Right cardiac atrium (tissue), 5 donors: ENCODE data around the gene MTRF1. TPM values are rescaled to one million over a fixed set of nuclear protein-coding genes. Genes with fewer than 3 reads are reported as not detected.

ENCODE experiments used
- ATAC-seq, 2 donors: fragments of 200-7000 bp; cut with Tn5 transposase; one replicate each; pipeline versions ENCODE4 v1.8.0 to v1.9.1; 2020; ENCODE audit warnings: moderate library complexity in 2 of 2, mild to moderate bottlenecking in 1 of 2
- DNase-seq, 3 donors: peaks; one replicate each; pipeline ENCODE4 v3.0.0-alpha.2; 2020
- H3K27ac ChIP-seq: one replicate; pipeline ENCODE4 v1.5.1; 2013; ENCODE audit warnings: mild to moderate bottlenecking, low read length, control low read depth, moderate library complexity
- H3K27me3 ChIP-seq: one replicate; pipeline ENCODE4 v1.6.1; 2013; ENCODE audit not compliant: control insufficient read depth, insufficient read depth
- H3K4me1 ChIP-seq: one replicate; pipeline ENCODE4 v1.6.1; 2013; ENCODE audit warnings: low read length; ENCODE audit not compliant: control insufficient read depth, insufficient read depth
- H3K4me3 ChIP-seq: one replicate; pipeline ENCODE4 v1.5.1; 2013; ENCODE audit warnings: low read length, control low read depth
- H3K9me3 ChIP-seq: one replicate; pipeline ENCODE4 v1.6.1; 2013; ENCODE audit warnings: low read length; ENCODE audit not compliant: control insufficient read depth
- WGBS: extraction: QIAGEN DNeasy Blood & Tissue Kit; methylation state at CpG from one replicate; pipeline ENCODE4 v1.1.7; 2013; 5-methylcytosine and 5-hydroxymethylcytosine counted together
- intact Hi-C, 4 donors: fragments of 100-400 bp; cut with DNase I; formaldehyde crosslinking; loops; one replicate each; pipeline versions ENCODE4 v1.11.0 to v1.14.0; 2022 to 2023
- polyA plus RNA-seq: library from polyadenylated mRNA; stranded (reverse); fragments of 200-250 nt; gene quantifications from one replicate; pipeline ENCODE4 v1.2.3, GENCODE V29; 2013
- total RNA-seq, 4 donors: library from RNA; stranded (reverse); fragmentation: NEBNext Ultra II Directional; extraction: Animal tissue kit (Norgen Biotek cat#: 25700); gene quantifications; one replicate each; pipeline ENCODE4 v1.2.1, GENCODE V29; 2021
- donor health status: healthy with polysubstance abuse.
- donor health status: DM: no; HTN: yes; CAD: no.
- donor health status: DM: no; HTN: no; CAD: no.
- donor health status: DM: no; HTN: yes; CAD: no; lungs with severe emphysema.
- donor health status: DM: yes; HTN: yes; CAD: no.

The MTRF1 gene
- total and polyA plus RNA-seq, 5 donors: 11.0 to 14.3 (median 12.6) TPM

DNA sequence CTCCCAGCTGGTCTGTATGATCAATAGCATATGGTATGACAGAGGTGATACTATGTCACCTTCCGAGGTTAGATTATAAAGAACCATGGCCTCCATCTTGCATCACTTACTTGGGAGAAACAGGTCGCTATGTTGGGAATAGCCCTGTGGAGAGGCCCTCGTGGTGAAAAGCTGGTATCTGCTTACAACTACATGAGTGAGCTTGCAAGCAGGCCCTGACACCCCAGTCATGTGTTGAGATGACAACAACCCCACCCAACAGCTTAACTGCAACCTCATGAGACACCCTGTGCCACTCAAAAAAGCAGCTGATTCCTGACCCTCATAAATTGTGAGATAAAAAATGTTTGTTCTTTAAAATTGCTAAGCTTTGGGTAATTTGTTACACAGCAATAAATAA lies 18.8 kb downstream of the MTRF1 start:
- H3K4me3 ChIP-seq: no peak overlapping the region
- WGBS: 77% methylated on average over 3 of the region's 3 CpGs
- intact Hi-C loops: no loop called here
- no peaks in the 10 kb centered on the region for H3K9me3 ChIP-seq
- no peak for DNase-seq
- ATAC-seq: peak in 1 of 2 donors; percentile 39
- H3K27me3 ChIP-seq: no peaks in the 10 kb centered on the region
- no peak overlapping the region for H3K27ac ChIP-seq
- H3K4me1 ChIP-seq: peaks cover 3% of the 10 kb centered on the region

DNA sequence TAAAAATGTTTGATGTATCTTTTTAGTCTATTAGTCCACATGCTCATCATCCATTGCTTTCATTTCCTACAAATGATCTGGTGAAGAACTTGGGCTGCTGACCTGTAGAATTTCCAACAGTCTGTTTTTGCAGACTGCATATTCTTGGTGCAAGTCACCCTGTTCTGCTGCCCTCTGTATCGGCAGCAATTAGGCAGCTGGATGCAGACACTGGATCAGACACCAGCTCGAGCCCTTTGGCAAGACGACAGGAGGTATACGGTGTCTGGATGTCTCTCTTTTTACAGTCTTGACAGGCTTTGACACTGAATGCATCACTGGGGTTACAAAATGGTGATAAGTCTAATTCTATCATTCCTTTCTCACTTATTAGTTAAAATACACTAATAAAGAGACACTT lies 21.8 kb downstream of the MTRF1 start:
- intact Hi-C loops: no loop called here
- Histone ChIP-seq H3K4me1 (peaks cover 3% of the 10 kb centered on the region), H3K27ac (no peak overlapping the region), H3K4me3 (no peak overlapping the region), H3K27me3 (no peaks in the 10 kb centered on the region), H3K9me3 (no peaks in the 10 kb centered on the region)
- no peak for DNase-seq
- WGBS: 71% methylated on average over 4 of the region's 4 CpGs
- no peak for ATAC-seq

DNA sequence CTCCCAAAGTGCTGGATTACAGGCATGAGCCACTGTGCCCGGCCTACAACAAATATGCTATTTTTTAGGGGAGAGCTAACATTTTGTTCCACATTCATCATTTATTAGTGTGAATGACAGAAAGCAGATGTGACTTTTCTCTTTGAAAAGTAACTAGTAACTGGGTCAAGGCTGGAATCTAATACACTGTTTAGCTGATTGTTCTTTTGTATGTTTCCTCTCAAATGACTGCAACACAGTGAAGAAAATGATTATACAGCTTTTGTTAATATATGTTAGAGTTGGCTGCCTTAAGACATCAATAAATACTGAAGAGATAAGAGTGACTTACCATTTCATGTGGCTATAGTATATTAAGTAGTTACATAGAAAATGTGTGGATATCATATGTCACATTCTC lies 27.0 kb downstream of the MTRF1 start:
- no peaks in the 10 kb centered on the region for H3K9me3 ChIP-seq
- H3K4me1 ChIP-seq: no peaks in the 10 kb centered on the region
- ATAC-seq (no peak), DNase-seq (no peak)
- no peak overlapping the region for H3K27ac ChIP-seq
- no peaks in the 10 kb centered on the region for H3K27me3 ChIP-seq
- 91% methylated on average over 1 of the region's 1 CpG for WGBS
- H3K4me3 ChIP-seq: no peak overlapping the region
- intact Hi-C loops: no loop called here

DNA sequence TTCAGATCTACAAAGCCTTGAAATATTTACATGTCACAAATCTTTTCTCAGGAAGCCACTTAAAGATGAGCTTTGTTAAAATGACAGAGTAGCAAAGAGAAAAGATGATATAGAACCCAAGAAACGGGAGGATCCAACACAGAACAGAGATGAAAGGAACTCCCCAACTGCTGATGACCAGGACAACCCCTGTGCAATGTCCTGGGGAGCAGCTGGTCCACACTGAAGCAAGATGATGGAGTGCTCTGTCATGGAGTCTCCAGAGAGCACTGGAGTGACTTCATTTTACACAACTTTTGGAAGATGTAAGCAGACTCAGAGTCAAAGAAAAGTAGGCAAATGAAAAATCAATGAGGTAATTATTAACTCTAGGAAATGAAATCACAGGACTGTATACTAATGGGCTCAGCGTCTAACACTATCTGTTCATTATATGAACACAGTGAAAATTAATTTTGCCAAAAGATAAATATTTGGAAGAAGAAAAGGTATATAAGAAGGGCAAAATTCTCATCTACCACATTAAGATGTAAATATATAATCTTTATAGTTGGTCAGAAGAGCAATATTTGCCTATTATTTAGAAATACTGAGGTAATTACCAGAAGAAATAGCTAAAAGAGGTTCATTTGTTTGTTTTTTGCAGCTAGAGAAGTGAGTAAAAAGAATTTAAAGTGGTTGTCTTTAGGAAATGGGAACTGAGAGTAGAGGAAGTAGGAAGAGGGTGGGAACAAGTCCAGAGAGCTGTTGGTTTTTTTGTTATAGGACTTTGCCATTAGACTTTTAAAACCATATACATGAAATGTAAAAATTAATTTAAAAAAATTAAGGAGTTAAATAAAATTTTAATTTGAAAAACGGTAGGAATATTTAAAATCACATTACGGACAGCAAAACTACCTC lies 30.5 kb downstream of the MTRF1 start:
- no peak for DNase-seq
- no peak for ATAC-seq
- Histone ChIP-seq H3K9me3 (no peaks in the 10 kb centered on the region), H3K4me3 (no peak overlapping the region), H3K27ac (no peak overlapping the region), H3K4me1 (no peaks in the 10 kb centered on the region), H3K27me3 (no peaks in the 10 kb centered on the region)
- intact Hi-C loops: no loop called here
- WGBS: 88% methylated on average over 4 of the region's 4 CpGs

DNA sequence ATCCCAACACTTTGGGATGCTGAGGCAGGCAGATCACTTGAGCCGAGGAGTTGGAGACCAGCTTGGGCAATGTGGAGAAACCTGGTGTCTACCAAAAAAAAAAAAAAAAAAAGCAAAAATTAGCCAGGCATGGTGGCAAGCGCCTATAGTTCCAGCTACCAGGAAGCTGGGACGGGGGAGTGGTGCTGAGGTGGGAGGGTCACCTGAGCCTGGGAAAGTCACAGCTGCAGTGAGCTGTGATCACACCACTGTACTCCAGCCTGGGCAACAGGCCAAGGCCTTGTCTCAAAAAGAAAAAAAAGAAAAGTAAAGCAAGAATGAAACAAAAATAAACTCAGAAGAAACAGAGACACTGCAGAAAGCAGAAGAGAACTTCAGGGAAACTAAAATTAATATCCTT lies 31.6 kb downstream of the MTRF1 start:
- Histone ChIP-seq H3K4me1 (no peaks in the 10 kb centered on the region), H3K27me3 (no peaks in the 10 kb centered on the region), H3K4me3 (no peak overlapping the region), H3K9me3 (no peaks in the 10 kb centered on the region), H3K27ac (no peak overlapping the region)
- WGBS: 83% methylated on average over 3 of the region's 3 CpGs
- ATAC-seq: peak in 1 of 2 donors; percentile 68
- peak in 2 of 3 donors; percentile 62 for DNase-seq
- intact Hi-C loops: no loop called here

DNA sequence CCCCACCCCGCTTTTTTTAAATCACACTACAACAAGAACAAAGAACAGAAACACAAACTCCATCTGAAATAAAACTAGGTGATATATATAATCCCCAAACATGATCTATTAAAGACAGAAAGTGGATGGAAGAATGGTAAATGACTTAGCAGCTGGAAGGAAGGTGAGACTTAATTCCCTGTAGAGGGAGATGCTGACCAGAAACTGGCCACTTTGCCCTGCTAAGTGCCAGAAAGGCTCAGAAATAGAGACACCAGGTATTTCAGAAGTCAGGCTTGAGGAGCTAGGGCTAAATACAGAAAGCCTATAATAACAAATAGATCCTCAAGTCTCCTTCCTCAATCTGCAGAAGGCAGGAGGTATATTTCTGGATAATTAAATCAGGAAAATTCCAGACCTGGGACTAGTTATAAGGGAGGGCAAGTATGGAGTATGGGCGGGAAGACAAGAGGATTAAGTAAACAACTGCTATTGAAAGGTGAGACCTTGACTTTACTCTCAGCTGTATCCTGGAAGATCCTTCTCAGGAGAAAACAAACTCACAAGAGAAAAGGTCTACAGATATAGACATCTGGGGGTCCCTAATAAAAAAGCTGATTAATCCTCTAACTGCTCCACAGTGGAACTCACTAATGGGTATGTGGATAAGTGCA lies 32.2 kb downstream of the MTRF1 start:
- 93% methylated on average over 2 of the region's 2 CpGs for WGBS
- Histone ChIP-seq H3K27me3 (no peaks in the 10 kb centered on the region), H3K9me3 (no peaks in the 10 kb centered on the region), H3K27ac (no peak overlapping the region), H3K4me3 (no peak overlapping the region), H3K4me1 (no peaks in the 10 kb centered on the region)
- intact Hi-C loops: no loop called here
- ATAC-seq (no peak), DNase-seq (no peak)

DNA sequence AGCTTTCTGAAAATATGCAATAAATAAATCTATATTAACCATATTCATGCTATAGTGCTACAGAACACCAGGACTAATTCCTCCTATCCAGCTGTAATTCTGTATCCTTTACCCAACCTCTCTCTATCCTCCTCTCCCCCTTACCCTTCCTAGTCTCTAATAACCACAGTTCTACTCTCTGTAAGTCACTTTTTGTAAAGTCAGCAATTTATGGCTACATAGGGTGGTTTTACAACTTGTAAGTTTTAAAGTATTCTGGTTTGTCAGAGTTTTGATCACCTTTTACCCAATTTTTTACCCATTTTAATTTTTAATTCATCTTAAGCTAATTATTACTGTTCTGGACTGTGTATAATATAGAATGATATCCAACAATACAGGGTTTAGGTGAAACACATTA lies 34.0 kb downstream of the MTRF1 start:
- H3K9me3 ChIP-seq: no peaks in the 10 kb centered on the region
- H3K4me3 ChIP-seq: no peak overlapping the region
- ATAC-seq: no peak
- DNase-seq: no peak
- no peaks in the 10 kb centered on the region for H3K4me1 ChIP-seq
- no peak overlapping the region for H3K27ac ChIP-seq
- no peaks in the 10 kb centered on the region for H3K27me3 ChIP-seq
- intact Hi-C loops: no loop called here

DNA sequence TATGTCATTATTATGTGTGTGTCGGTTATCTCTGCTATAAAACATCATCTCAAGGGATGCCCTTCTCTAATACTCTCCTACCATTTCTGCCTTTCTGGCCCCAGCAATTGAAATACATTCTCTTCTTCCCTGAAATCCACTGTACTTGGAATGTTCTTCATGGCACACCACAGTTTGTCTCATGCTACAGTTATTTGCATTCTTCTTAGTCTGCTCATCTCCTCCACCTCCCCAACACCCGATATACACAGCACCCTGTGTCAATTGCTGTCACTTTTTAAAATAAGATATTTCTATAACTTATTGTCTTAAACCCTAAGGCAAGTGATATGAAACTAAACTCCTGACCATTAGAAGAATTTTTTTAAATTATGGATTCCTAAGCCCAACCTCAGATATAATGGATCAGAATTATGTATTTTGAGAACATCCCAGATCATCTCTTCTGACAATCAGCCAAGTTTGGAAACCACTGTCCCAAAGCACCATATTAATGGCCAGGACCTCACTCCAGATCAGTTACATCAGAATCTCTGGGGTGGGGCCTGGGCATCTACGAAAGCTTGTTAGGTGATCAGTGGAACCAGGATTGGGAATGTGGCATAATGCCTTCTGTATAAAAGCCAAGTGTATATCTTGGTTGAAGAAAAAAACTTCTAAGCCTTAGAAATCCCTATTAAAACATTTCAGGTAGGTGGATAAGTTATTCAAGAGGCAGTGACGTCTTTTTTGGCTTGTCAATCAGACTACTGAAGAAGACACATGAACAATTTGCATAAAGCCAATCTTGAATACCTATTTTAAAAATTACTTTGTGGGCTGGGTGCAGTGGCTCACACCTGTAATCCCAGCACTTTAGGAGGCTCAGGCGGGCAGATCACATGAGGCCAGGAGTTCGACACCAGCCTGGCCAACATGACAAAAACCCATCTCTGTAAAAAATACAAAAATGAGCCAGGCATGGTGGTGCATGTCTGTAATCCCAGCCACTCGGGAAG lies 39.0 kb downstream of the MTRF1 start:
- intact Hi-C loops: loop anchor here (5.0 kb wide), 1 partner anchor 147 kb away; no protein-coding TSS in a partner anchor

DNA sequence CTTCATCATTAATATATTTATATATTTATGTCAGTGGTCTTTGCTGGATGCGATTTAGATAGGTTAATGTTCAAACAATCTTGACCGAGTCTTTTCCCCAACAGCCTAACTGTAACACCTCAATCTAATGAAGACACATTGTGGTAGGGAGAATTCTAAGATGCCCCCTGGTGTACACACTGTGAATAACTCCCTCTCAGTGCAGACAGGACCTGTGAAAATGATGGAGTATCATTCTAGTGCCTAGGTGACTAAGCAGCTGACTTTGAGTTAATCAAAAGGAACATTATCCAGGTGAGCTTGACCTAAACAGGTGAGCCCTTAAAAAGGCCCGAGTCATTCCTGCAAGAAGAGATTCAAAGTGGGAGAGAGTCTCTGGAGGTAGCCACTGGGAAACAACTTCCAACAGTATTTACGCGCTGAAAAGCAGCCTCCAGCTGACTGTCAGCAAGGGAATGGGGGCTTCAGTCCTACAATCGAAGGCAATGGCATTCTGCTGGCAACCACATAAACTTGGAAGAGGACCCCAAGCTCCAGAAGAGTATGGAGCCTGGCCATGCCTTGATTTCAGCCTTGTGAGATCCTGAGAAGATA lies 41.0 kb downstream of the MTRF1 start:
- H3K27me3 ChIP-seq: no peaks in the 10 kb centered on the region
- ATAC-seq (peak; percentile 84 to 88), DNase-seq (no peak)
- no peaks in the 10 kb centered on the region for H3K9me3 ChIP-seq
- WGBS: 50% methylated on average over 6 of the region's 6 CpGs
- H3K27ac ChIP-seq: no peak overlapping the region
- intact Hi-C loops: loop anchor here (5.0 kb wide), 1 partner anchor 145 kb away; no protein-coding TSS in a partner anchor
- no peak overlapping the region for H3K4me3 ChIP-seq
- no peaks in the 10 kb centered on the region for H3K4me1 ChIP-seq

More for the DNA sequence above, 39.0 kb downstream of the MTRF1 start:
- Histone ChIP-seq H3K27me3 (no peaks in the 10 kb centered on the region), H3K4me1 (no peaks in the 10 kb centered on the region), H3K27ac (no peak overlapping the region), H3K9me3 (no peaks in the 10 kb centered on the region), H3K4me3 (no peak overlapping the region)
- WGBS: 78% methylated on average over 7 of the region's 7 CpGs
- ATAC-seq: no peak
- DNase-seq: no peak

DNA sequence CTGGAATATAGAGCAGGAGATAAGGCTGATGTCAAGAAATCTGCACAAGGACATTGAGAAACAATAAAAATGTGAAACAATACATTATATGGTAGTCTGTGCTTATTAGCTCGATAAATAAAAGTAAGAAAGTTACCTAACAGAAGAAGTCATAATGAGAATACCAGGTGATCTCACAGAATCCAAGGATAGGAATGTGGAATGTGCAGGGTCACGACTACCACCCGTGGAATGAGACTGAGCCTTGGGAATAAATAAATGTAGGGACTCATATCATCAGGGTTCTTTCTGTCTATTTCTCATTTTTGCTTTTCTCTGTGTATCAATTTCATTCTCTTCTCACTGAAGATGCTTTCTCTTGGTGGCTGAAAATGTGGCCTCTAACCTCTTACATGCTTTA lies 43.0 kb downstream of the MTRF1 start:
- WGBS: 80% methylated on average over 3 of the region's 3 CpGs
- ATAC-seq (no peak), DNase-seq (no peak)
- H3K4me3 ChIP-seq: no peak overlapping the region
- intact Hi-C loops: loop anchor here (5.0 kb wide), 1 partner anchor 143 kb away; no protein-coding TSS in a partner anchor
- H3K27ac ChIP-seq: no peak overlapping the region
- no peaks in the 10 kb centered on the region for H3K27me3 ChIP-seq
- no peaks in the 10 kb centered on the region for H3K4me1 ChIP-seq
- no peaks in the 10 kb centered on the region for H3K9me3 ChIP-seq
